NK-92 (cell line): ENCODE data around the gene PCNX3.

Source experiments
- DNase-seq: peaks from one replicate; lab custom pipeline; 2025; ENCODE audit not compliant: unreplicated experiment; lab: John Stamatoyannopoulos, UW

The PCNX3 gene

DNA sequence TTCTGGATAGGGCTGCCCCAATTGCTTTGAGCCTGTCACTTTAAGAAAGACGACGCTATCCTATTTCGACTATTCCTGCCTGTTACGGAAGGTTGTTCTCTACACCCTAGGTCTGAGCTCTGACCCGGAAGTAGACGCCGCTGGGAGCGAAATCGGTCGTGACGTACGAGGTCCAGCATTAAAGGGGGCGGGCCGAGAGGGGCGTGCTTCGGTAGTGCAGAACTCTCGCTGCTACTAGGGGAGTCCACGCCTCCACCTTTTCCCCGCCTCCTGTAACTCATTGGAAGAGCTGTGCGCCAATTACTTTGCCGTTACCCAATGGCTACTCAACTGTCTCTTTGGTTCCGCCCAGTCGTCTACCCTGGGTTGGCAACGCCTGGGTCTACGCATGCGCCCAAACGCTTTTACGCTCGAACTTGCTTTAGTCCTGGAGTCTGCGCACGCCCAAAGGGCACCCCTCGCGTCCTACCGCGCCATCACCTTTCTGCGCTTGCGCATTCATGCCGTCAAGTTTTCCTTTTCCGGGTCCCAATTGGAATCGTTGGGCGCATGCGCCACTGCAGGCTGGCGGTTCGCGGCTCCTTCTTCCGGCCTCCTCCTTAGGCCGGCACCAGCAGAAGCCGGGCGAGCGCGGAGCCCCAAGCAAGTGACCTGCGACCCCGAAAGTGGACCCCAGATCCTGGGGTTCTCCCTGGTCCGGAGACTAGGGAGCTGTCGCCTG is at the start of gene PCNX3:
Gene PCNX3 (plus strand): TSS at position 548 of the 721 bp plus-strand sequence. CDS start 536 bp downstream, outside the sequence.
- peak; percentile 99 for DNase-seq

DNA sequence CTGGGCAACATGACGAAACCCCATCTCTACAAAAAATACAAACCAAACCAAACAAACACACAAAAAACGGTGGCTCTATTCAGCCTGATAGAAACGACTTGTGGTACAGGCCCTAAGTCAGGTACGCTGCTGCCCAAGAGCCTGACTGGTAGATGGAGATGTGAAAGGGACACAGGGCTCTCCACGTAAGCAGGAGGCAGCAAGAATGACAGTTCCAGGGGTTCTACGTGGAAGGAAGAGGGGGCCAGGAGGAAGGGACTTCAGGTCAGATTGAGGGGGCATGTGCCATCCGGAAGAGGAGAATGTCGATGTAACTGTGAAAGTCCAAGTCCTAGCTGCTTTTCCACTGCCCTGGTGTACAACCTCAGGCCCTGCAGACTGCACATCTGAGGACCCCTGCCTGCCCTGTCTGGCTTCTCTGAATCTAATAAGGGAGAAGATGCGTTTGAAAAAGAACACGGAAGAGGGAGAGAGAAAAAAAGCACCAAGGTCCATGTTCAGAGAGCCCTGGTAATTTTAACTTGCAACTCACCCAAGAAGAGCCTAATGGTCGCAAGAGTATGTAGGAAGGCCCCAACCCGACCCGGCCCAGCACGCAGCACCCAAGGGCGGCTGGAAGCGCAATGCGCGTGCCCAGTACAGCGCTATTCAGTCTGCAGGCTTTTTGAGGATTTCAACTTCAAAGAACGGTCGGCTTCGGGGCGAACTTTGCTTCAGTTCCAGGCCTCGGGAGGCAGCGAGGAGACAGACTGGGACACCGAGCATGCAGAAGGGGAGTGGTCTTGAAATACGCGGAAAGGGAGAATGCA is 46.2 kb upstream of the PCNX3 start:
- DNase-seq, result no peak

DNA sequence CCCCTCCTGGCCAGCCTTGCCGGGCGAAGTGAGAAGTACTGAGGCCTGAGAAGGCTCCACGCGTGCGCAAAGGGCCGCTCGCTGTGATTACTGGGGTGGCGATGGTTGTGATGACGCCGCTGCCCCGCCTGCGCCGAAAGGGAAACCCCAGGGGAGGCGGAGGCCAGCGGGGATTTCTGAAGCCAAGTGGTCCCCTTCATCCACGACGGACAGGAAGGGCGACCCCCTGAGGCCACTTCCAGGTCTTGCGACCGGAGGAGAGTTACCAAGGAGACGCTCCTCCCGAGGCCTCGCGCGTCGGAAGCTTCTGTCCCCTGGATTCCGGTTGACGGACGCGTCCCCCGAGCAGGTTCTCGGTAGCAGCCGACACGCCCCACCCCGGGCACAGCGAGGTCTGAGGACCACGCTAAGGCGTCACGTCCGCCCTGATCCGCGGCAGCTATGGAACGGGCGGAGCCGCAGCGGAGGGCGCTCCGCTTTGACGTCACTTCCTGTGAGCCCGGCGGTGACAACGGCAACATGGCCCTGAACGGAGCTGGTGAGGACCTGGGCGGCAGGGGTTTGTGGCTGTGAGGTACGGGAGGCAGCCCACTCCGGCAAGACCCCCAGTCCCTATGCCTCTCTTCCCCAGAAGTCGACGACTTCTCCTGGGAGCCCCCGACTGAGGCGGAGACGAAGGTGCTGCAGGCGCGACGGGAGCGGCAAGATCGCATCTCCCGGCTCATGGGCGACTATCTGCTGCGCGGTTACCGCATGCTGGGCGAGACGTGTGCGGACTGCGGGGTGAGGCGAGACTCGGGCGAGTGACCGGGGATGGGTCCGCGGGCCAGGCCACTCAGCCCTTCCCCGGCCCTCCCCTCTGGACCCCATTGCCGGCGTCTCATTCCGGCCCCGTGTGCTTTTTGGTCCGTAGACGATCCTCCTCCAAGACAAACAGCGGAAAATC is 45.3 kb upstream of the PCNX3 start, which contains the start of gene ZNRD2:
Gene ZNRD2 (plus strand): TSS at position 505 of the 946 bp plus-strand sequence. CDS start 15 bp downstream, at position 520.
- DNase-seq, result peak; percentile 97

DNA sequence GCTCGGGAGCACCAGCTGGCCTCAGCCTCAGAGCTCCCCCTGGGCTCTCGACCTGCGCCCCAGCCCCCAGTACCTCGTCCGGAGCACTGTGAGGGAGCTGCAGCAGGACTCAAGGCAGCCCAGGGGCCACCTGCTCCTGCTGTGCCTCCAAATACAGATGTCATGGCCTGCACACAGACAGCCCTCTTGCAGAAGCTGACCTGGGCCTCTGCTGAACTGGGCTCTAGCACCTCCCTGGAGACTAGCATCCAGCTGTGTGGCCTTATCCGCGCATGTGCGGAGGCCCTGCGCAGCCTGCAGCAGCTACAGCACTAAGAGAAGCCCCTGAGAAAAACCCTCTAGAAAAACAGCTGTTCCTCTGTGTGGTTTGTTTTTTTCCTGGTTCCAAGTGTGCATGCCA is 44.2 kb upstream of the PCNX3 start:
- DNase-seq, result no peak

DNA sequence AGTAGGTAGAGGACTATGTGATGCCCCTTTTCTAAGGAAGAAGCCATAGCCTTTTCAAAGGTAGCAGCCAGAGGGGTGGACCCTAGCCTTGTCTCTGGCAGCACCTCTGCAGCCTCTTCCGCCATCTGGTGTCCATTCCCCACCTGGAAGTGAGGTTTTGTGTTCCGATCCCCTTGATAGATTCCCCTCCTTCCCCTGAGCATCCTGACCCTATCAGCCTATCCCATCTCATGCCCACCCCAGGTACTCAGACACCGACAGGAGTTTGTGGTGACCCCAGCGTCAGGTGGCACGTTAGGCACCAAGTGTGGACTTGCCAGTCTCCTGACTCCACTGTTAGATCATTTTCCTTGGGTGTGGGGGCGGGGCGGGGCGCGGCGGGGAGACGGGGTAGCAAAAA is 43.6 kb upstream of the PCNX3 start:
- DNase-seq, result no peak

DNA sequence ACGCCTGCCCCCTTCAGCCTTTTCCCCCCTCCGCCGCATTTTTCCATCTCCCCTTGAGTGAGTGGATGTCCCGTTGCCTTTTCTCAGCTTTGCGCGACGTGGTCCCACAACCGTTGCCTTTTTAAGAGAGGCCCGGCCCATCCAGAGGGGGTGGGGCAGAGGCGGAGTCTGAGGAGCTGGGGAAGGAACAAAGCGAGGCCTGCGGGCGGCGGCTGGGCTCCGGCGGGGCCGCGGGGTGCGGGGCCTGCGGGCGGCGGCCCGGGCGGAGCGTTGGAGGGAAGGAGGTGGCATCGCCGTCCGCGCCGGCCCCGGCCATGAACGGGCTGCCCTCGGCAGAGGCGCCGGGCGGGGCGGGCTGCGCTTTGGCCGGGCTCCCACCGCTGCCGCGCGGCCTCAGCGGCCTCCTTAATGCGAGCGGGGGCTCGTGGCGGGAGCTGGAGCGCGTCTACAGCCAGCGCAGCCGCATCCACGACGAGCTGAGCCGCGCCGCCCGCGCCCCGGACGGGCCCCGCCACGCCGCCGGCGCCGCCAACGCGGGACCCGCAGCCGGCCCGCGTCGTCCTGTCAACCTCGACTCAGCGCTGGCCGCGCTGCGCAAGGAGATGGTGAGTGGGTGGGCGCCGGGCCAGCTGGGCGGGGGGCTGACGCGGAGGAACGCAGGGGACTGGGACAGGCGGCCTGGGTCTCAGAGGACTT is 43.1 kb upstream of the PCNX3 start, which contains the start of gene FAM89B:
Gene FAM89B (plus strand): TSS at position 183 of the 696 bp plus-strand sequence. CDS start 132 bp downstream, at position 315.
- DNase-seq, result no peak

DNA sequence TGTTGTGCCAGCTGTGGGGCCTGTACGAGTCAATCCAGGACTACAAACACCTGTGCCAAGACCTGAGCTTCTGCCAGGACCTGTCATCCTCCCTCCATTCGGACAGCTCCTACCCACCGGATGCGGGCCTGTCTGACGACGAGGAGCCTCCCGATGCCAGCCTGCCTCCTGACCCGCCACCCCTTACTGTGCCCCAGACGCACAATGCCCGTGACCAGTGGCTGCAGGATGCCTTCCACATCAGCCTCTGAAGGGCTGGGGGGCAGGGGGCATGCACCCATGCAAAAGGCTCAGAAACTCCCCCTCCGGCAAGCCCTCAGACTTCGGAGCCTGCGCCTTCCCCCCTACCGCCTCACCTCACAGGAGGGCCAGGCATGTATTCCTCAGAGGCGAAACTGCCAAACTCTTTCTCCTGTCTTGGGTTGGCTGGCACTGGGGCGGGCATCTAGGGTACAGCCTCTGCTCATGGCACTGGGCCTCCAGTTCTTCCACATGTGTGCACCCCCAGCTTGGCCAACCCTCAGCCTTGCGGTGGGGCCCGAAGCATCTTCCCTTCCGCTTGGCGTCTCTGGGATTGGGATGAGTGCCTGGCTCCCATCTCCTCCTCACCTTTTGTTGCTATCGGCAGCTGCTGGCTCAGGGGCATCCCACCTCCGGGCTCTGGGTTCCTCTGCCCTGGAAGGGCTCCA is 42.0 kb upstream of the PCNX3 start:
- DNase-seq, result no peak

DNA sequence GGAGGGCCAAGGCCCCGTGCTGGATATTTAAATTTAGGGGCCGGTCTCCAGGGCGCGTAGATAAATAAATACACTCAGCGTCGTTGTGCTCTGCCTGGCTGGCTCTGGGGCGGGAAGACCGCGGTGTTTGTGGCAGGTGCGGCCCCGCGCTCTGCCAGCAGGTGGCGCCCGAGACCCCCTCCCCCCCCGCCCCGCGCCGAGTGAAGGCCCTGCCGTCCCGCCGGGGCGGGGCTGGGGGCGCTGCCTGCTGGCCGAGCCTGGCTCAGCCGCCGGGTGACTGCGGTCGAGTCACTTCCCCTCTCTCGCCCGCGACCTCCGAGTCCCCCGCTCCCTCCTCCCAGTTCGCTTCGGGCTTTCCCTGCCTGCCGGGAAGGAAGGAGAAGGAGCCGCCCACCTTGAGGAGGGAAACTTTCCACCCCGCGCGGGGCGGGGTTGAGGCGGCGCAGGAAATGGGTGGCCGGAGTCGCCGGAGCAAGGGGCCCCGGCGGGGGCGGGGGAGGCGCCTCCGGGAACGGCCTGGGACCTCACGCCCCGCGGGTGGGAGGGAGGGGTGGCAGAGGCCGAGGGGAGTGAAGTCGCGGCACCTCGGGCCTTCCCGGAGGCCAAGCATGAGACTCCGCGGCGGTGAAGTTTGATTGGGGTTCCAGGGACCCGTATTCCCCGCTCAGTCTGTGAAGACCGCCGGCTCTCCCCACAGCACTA is 41.3 kb upstream of the PCNX3 start:
- no peak for DNase-seq

DNA sequence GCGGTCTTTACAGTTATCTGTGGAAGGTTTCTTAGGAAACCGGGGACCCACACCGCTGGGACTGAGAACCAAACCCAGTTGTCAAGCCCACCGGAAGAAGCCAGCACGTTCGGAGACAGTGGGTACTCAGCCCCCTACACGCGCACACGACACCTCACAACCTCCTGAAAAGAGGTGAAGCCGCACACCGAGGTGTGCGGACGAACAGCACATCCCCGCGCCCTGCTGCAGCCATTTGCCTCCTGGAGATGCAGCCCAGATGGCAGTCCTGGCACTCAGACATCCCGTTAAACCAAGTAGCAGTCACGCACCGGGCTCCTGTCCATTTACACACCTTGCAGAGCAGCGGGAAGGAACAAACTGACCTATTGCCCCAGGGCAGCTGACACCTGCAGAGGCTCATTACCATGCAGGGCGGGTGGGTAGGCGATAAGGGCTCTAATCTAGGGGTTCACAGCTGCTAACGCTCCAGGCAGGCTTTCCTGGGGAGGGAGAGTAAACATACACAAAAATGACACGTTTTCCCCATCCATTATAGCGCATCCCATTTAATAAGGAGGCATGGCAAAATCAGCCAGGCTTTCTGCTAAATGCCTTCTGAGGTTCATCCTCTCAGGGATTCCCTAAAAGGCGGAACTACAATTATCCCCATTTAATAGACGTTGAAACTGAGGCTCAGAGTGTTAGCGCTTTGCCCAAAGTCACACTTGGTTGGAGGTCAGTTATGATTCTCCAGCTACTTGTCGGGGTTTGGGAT is 40.6 kb upstream of the PCNX3 start:
- no peak for DNase-seq

DNA sequence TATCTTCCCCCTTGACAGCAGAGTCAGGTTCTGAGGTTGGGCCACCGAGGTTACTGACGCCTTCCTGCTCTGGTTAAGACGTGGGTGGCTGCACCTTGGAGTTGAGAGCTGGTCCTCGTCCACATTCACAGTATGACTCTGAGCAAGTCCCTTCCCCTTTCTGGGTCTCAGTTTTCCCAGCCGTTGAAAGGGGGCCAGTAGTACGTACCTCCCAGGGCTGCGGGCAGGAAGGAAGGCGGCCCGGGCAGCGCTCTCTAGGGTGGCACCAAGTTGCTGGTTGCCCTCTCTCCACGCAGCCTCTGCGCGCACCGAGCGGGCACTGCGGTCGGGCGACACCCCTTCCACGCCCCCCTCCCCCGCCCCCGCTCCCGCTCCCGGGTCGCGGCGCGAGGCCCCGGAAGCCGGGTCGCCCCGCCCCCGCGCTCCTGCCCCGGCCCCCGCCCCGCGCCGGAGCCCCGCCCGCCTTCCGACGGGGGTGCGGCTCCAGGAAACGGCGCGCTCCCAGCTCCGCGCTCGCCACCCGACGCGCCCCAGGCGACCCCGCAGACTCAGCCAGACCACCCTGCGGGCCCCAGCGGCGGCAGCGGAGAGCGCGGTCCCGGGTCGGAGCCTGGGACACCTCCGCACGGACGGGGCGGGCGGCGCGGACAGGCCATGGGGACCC is 39.9 kb upstream of the PCNX3 start, which contains the start of gene EHBP1L1:
Gene EHBP1L1 (plus strand): TSS at position 486 of the 664 bp plus-strand sequence. CDS start 250 bp downstream, outside the sequence.
- no peak for DNase-seq

DNA sequence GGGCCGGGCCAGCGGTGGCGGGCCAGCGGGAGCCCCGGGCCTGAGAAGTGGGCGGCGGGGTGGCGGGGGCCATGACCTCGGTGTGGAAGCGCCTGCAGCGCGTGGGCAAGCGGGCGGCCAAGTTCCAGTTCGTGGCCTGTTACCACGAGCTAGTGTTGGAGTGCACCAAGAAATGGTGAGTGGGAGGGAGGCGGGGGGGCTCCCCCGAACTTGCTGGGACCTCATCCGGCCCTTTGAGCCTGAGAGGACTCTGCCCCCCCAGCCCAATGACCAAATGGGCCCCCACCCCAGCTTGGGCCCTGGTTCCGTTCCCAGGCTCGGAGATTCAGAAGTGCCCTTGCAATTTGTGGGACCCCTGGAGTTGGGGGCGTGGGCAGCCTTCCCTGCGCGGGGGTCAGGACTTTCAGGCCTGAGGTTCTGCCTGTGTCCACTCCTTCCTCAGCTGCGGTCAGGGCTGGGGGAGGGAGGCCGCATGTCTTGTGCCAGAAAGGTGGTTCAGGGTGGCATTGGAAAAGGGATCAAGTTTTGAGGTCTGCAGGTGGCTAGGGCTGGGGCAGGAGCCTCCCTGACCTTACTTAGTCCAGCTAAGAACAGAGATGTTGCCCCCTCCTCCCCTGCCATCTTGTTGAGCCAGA is 39.2 kb upstream of the PCNX3 start:
- no peak for DNase-seq

DNA sequence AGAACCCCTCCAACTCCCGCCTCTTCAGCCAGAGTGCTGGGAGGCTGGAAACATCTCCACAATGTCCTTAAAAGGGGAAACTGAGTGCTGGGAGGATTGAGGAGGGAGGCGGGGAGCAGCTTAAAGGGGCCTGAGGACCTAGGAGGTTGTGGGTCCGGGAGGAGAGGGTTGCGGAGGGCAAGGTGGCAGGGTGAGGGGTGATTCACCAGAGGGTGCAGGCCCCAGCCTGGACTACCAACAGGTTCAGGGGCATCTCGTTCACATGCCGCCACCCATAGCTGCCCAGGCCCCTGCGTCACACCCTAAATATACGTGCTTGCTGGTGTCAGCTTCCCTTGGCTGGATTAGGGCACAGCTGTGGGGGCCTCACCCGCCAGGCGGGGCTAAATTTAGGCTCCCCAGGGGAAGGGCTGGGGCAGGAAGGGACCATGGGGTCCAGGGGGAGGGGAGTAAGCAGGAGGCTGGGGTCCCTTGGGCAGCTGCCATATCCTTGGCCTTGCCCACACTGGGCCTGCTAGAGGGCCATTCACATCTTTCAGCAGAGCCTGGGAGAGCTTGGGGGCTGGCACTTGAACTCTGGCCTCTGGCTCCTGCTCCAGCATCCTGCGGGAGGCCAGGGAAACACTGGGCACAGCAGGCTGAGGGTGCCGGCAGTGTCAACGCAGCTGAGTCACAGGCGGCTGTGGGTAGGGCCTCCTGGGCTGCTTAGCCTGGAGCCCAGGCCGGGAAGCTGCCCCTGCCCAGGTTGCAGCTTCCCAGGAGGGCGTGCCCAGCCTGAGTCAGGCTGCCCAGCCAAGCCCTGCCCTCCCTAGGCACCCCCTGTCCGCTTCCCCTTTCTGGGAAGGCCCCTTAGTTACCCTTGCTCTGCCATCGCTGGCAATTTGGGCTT is 38.5 kb upstream of the PCNX3 start:
- no peak for DNase-seq

DNA sequence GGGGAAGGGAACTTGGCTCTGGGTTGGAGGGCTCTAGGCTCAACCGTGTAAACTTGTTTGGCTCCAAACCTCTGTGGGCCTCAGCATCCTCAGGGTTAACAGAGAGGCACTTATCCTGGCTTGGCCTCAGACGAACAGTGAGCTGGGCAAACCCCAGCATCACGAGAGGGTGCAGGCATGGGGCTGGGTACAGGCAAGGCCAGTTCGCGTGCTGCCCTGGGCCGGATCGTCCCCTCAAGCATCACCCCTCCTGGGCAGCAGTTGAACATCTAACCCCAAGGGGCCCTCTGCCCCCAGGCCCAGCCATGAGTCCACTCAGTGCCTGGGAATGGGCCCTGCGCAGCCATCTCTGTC is 37.8 kb upstream of the PCNX3 start:
- DNase-seq, result no peak

DNA sequence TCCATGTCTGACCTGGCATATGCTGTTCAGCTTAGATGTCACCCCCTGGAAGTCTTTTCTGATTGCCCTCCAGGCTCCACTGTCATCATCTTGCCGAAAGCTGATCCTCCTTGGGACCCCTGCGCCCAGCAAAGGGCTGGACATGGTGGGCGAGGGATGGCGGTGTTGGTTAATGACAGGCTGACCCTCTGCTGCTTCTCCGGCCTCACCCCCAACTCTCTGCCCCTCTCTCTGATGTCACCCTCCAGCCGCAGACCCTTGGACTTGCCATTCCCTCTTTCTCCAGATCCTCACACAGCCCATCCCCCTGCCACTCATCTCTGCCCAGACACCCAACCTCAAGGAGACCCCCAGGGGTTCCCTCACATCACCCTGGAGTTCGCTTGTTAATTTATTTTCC is 37.4 kb upstream of the PCNX3 start:
- DNase-seq, result no peak

DNA sequence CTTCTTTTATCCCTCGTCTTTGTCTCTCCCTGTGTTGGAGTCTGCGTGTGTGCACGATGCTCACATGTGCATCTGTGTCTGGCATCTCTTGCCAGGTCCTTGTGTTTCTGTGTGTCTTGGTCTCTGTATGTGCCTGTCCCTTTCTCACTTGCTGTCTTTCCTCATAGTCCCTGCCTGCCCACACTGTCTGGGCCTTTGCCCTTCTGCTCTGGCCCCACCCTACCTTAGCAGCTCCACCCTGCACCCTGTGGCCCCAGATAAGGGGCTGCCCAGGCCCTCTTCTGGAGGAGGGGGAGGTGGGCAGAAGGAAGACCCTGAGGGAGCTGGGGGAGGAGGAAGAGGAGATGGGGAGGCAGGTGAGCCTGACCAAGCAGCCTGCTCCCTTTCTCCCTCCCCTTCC is 36.9 kb upstream of the PCNX3 start:
- no peak for DNase-seq

DNA sequence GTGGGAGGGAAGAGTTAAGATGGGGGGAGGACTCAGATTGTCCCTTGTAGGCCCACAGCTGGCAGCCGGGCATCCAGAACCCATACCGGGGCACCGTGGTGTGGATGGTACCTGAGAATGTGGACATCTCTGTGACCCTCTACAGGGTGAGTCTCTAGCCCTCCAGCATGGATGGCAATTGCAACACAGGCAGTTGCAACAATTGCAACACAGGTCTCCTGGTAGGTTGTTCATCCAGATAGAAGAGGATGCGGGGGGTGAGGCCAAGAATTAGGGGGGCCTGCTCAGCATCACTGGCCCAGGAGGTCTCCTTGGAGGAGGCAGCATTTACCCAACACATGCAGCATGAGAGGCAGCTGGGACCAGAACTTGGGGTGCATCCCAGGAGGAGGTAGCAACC is 36.3 kb upstream of the PCNX3 start:
- no peak for DNase-seq
